Esophagus muscularis mucosa (tissue), 3 donors: Measurements from ENCODE around the gene BCAT1.

Source experiments
- POLR2AphosphoS5 ChIP-seq, 2 donors: sonication (generic); formaldehyde crosslinking; IDR thresholded peaks; one replicate each; pipeline ENCODE4 v1.6.1; 2017; ENCODE audit warnings: antibody characterized with exemption in 2 of 2
- TF ChIP-seq, protein P1 (sequence below), 3 experiments: fragments of 200-600 bp in 2 of 3; fragments of 450-650 bp in 1 of 3; sonication (generic) in 2 of 3; IDR thresholded peaks; one replicate each; pipeline ENCODE4 v1.5.1; 2017 to 2019; ENCODE audit warnings: antibody characterized with exemption in 3 of 3, mild to moderate bottlenecking in 2 of 3, moderate library complexity in 1 of 3

DNA sequence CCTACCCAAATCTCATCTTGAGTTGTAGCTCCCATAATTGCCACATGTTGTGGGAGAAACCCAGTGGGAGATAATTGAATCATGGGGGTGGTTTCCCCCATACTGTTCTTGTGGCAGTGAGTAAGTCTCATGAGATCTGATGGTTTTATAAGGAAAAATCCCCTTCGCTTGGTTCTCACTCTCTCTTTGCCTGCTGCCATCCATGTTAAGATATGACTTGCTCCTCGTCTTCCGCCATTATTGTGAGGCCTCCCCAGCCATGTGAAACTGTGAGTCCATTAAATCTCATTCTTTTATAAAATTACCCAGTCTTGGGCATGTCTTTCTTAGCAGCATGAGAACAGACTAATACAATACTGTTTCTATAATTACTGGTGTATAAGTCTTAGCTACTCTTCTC, 6.5 kb upstream of the BCAT1 start:
- TF ChIP-seq, protein P1, sequence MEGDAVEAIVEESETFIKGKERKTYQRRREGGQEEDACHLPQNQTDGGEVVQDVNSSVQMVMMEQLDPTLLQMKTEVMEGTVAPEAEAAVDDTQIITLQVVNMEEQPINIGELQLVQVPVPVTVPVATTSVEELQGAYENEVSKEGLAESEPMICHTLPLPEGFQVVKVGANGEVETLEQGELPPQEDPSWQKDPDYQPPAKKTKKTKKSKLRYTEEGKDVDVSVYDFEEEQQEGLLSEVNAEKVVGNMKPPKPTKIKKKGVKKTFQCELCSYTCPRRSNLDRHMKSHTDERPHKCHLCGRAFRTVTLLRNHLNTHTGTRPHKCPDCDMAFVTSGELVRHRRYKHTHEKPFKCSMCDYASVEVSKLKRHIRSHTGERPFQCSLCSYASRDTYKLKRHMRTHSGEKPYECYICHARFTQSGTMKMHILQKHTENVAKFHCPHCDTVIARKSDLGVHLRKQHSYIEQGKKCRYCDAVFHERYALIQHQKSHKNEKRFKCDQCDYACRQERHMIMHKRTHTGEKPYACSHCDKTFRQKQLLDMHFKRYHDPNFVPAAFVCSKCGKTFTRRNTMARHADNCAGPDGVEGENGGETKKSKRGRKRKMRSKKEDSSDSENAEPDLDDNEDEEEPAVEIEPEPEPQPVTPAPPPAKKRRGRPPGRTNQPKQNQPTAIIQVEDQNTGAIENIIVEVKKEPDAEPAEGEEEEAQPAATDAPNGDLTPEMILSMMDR (IDR thresholded peaks at IDR 0.05): no peak
- no peak for TF ChIP-seq POLR2AphosphoS5 (IDR thresholded peaks at IDR 0.05)
